ENCODE measurements around the gene FYN. TPM values are rescaled to one million over a fixed set of nuclear protein-coding genes. Genes with fewer than 3 reads are reported as not detected.

The FYN gene
- total and polyA plus RNA-seq, 2 of the 8 experiments (the other 6 are each of a cell fraction or from before 2014, with no cell fraction given) = 46.8 to 97.2 TPM

GRCh38 chr6:111800821-111801220 is 72.4 kb downstream of the FYN start:
- no peak overlapping the region for H2BK15ac ChIP-seq (ENCODE audit: low read length)
- no peak overlapping the region for H3K23ac ChIP-seq (ENCODE audit: insufficient read length)
- peaks cover 0 to 8% of the 10 kb centered on the region in 2 experiments; a peak in 2 of 4 replicates for H3K79me2 ChIP-seq (ENCODE audit: control insufficient read depth in 1 of 2, insufficient read depth in 2 of 2, low read length in 2 of 2)
- no peak overlapping the region for H2AFZ ChIP-seq (ENCODE audit: low read length)
- no peak overlapping the region for H2BK20ac ChIP-seq (ENCODE audit: low read length)
- H3K27ac ChIP-seq (ENCODE audit: low read depth, low read length) = no peak overlapping the region
- no peak overlapping the region for H4K91ac ChIP-seq (replicated peaks; ENCODE audit: insufficient read length, low read length)
- POLR2A ChIA-PET (ENCODE audit: partially characterized antibody) = no interaction called here
- H3K36me3 ChIP-seq (ENCODE audit: control insufficient read depth in 2 of 4, insufficient read depth in 4 of 4, low read length in 3 of 4) = no peaks in the 10 kb centered on the region
- DNase-seq (ENCODE audit: low read depth in 1 of 2, low spot score in 2 of 2) (no peak), FAIRE-seq (no peak)
- H3K4me1 ChIP-seq (replicated peaks in 1 of 4; ENCODE audit: control insufficient read depth in 3 of 4, insufficient read depth in 4 of 4, low read length in 3 of 4) = peaks cover 0 to 14% (median 6%) of the 10 kb centered on the region in 4 experiments; a peak in 5 of 7 replicates
- H3K4me3 ChIP-seq (ENCODE audit: extremely low read depth in 1 of 4, insufficient read depth in 2 of 4, low read depth in 3 of 4, low read length in 4 of 4) = no peak overlapping the region
- no peak overlapping the region for H3K4me2 ChIP-seq (ENCODE audit: insufficient read depth in 1 of 2, low read depth in 2 of 2, low read length in 2 of 2)
- H3K14ac ChIP-seq (ENCODE audit: insufficient read length) = no peak overlapping the region
- H3K79me1 ChIP-seq (ENCODE audit: low read depth, low read length) = no peaks in the 10 kb centered on the region; the same call in 1 of the 2 replicates
- no peaks in the 10 kb centered on the region for H3K9me3 ChIP-seq (ENCODE audit: insufficient read depth in 2 of 2, low read depth in 1 of 2, low read length in 1 of 2)
- H3K4ac ChIP-seq (replicated peaks; ENCODE audit: insufficient read length, low read depth, low read length) = no peak overlapping the region
- CTCF ChIA-PET (ENCODE audit: partially characterized antibody) = interaction anchor here (0.9 to 2.9 kb wide), 18 partner anchors 10 to 248 kb away, joined by 3 to 21 read pairs (median 5); no protein-coding TSS in a partner anchor
- no peak overlapping the region for H2BK120ac ChIP-seq (replicated peaks; ENCODE audit: low read depth, low read length)
- H4K20me1 ChIP-seq (replicated peaks in 1 of 2; ENCODE audit: control insufficient read depth in 1 of 2, insufficient read depth in 2 of 2, low read length in 2 of 2) = peaks cover 3 to 5% of the 10 kb centered on the region in 2 experiments
- no peak overlapping the region for H2AK5ac ChIP-seq (ENCODE audit: low read depth, low read length)
- H3K56ac ChIP-seq (replicated peaks; ENCODE audit: insufficient read length, low read depth, low read length) = no peak overlapping the region
- no peak overlapping the region for H3K9ac ChIP-seq (replicated peaks in 1 of 4; ENCODE audit: extremely low read depth in 1 of 4, low read depth in 3 of 4, low read length in 3 of 4)
- no peak overlapping the region for H2BK5ac ChIP-seq (ENCODE audit: low read depth, low read length)
- no peak overlapping the region for H4K5ac ChIP-seq (ENCODE audit: insufficient read length, low read depth, low read length)
- no peaks in the 10 kb centered on the region for H3K23me2 ChIP-seq (ENCODE audit: low read depth, low read length)
- no peak overlapping the region for H4K8ac ChIP-seq (ENCODE audit: extremely low read depth, insufficient read depth, low read length)
- no peak overlapping the region for H3K18ac ChIP-seq (ENCODE audit: extremely low read depth, low read length)
- 91% methylated on average over 4 of the region's 4 CpGs; no CpG with 5 or more reads in 1 of the 2 experiments for WGBS, 2 experiments (ENCODE audit: extremely low coverage in 1 of 2, insufficient coverage in 1 of 2, insufficient read length in 1 of 2, insufficient replicate concordance in 2 of 2, low coverage in 1 of 2, low lambda C conversion rate in 2 of 2, missing lambda C conversion rate in 1 of 2)
- no peaks in the 10 kb centered on the region for H3K27me3 ChIP-seq (replicated peaks in 1 of 4; ENCODE audit: control insufficient read depth in 3 of 4, extremely low read depth in 1 of 4, insufficient read depth in 3 of 4, low read length in 3 of 4)
- H2BK12ac ChIP-seq (ENCODE audit: low read depth, low read length) = no peak overlapping the region
- TF ChIP-seq KDM4A (IDR thresholded peaks at IDR 0.05; ENCODE audit: low read depth, low read length, severe bottlenecking) (no peak), SIX5 (IDR thresholded peaks at IDR 0.05; ENCODE audit: low read depth, low read length) (no peak), FOSL1 (IDR thresholded peaks at IDR 0.05; ENCODE audit: insufficient read depth, low read depth, low read length) (no peak), SIRT6 (IDR thresholded peaks at IDR 0.05; ENCODE audit: low read length) (no peak), ASH2L (IDR thresholded peaks at IDR 0.05; ENCODE audit: low read length) (no peak), MAX (IDR thresholded peaks at IDR 0.05) (no peak), SUZ12 (IDR thresholded peaks at IDR 0.05; ENCODE audit: low read length) (no peak), TBP (IDR thresholded peaks at IDR 0.05; ENCODE audit: low read depth, low read length) (no peak), BRCA1 (IDR thresholded peaks at IDR 0.05; ENCODE audit: low read depth, low read length) (no peak), PHF8 (conservative IDR thresholded peaks at IDR 0.05; ENCODE audit: low read depth, low read length) (no peak), CREB1 (IDR thresholded peaks at IDR 0.05) (no peak)
